ENCODE data around the gene JUP.
A peak's percentile ranks its signal among the peaks of the same experiment; 100 is the strongest.

JUP gene

DNA sequence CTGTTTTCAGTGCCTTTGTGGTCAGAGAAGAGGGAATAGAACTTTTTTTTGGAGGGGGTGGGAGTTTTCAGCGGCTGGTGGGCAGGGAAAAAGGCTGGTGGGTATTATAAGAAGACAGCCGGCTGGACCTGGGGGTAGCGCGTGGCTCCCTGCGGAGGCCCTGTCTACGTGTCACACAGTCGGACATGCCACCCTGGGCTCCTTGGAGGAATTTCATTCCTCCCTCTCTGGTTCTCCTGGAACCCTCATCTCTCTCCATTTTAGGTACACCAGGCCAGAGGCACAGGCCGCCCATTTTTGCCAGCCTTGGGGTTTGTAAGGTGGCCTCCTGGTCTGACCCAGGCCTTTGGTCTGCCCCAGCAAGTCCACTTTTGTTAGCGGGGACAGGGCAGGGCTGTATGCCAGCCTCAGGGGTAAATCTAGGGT, 27.2 kb upstream of the JUP start:
- H3K4me1 Mint-ChIP-seq (ENCODE audit: low read depth): peaks cover 23% of the 10 kb centered on the region
- no peaks in the 10 kb centered on the region for H3K9me3 Mint-ChIP-seq (ENCODE audit: low read depth)
- peak overlapping the region; percentile 53 for H3K4me3 Mint-ChIP-seq
- peaks cover 3% of the 10 kb centered on the region for H3K36me3 Mint-ChIP-seq
- H3K27me3 Mint-ChIP-seq: no peaks in the 10 kb centered on the region
- no peak overlapping the region for H3K27ac Mint-ChIP-seq

DNA sequence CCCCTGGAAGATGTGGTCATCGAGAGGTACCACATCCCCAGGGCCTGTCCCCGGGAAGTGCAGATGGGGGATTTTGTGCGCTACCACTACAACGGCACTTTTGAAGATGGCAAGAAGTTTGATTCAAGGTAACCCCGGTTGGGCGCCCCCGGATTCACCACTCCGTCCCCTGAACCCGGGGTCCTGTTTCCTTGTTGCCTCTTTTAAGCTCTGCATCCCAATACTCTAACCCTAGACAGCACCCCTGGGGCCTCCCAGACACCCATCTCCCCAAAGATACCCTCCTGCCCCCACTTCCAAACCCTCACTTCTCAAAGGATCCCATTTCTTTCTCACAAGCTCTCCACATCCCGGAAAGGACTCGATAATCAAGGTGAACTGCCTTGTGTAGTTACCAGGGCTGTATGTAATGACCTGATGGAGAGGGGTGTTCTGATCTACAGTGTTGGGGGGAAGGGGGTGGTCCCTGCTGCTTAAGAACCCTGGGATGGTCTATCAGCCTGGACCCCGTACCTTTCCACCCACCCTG, 26.7 kb upstream of the JUP start:
- Mint-ChIP-seq H3K9me3 (ENCODE audit: low read depth) (no peaks in the 10 kb centered on the region), H3K4me3 (peak overlapping the region; percentile 61), H3K36me3 (peaks cover 3% of the 10 kb centered on the region)

DNA sequence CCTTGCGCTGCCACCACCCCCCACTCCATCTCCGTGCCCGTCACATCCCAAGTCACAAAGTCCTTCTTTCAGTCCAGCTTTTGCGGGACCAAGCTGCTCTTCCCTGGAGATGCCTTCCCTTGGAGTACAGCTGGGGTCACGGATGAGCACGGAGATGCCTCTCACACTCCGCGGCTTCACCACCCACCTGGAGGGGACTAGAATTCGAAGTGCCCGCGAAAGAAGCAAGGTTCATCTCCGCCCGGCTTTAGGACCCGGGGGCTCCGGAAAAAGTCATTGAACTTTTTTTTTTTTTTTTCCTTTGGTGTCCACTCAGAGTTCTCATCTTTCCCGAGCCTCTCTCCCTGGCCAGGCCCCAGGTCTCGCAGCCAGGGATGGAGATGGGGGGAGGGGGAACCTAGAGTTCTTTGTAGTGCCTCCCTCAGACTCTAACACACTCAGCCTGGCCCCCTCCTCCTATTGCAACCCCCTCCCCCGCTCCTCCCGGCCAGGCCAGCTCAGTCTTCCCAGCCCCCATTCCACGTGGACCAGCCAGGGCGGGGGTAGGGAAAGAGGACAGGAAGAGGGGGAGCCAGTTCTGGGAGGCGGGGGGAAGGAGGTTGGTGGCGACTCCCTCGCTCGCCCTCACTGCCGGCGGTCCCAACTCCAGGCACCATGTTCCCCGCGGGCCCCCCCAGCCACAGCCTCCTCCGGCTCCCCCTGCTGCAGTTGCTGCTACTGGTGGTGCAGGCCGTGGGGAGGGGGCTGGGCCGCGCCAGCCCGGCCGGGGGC, 26.1 kb upstream of the JUP start, which contains the start of gene FKBP10:
TSS of gene FKBP10 (plus strand) at position 624 of the 771 bp plus-strand sequence. CDS start at position 655, 31 bp downstream.
- Mint-ChIP-seq H3K36me3 (peaks cover 3% of the 10 kb centered on the region), H3K9me3 (ENCODE audit: low read depth) (no peaks in the 10 kb centered on the region), H3K4me1 (ENCODE audit: low read depth) (peaks cover 23% of the 10 kb centered on the region), H3K4me3 (peak within 1 kb of the TSS; percentile 89), H3K27me3 (no peaks in the 10 kb centered on the region), H3K27ac (no peak within 1 kb of the TSS)

More for the DNA sequence above, 26.7 kb upstream of the JUP start:
- peaks cover 23% of the 10 kb centered on the region for H3K4me1 Mint-ChIP-seq (ENCODE audit: low read depth)
- no peaks in the 10 kb centered on the region for H3K27me3 Mint-ChIP-seq
- H3K27ac Mint-ChIP-seq: no peak overlapping the region

DNA sequence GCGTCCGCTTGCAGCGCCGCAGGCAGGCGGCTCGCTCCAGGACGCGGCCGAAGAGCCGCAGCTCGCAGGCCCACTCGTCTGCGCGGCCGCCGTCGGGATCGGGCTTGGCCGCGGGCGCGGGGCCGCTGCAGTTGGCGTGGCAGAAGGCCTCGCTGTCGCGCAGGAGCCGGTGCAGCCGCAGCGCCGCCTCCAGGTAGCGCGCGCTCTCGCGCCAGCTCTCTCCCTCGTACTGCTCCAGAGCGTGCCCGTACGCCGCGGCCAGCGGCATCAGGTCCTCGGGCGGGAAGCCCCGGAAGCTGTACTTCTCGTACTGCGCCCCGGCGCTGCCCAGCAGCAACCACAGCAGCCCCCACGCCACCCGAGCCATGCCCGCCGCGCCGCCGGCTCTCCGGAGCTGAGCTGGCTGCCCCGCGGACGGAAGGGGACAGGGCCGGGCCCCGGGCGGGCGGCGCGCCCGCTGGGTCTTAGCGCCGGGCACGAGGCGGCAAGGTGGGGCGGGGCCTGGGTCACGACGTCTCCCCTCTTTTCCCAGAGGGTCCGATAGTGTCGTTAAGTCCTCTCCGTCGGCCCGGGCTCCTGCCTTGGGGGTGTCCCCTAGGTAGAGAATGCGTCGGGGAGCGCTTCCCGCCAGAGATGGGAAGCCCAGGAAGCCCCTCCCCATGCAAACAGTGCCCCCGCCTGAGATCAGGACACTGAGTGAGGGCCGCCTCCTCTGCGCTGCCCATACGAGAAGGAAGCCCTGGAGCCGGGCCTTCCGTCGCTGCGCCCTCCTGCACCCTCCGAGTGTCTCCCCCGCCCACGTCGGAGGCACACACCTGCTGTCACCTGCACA, 25.3 kb upstream of the JUP start, which contains the start of gene P3H4:
TSS of gene P3H4 (minus strand) at position 401 of the 832 bp plus-strand sequence. CDS start at position 367, 34 bp downstream.
- no peak within 1 kb of the TSS for H3K27ac Mint-ChIP-seq
- H3K4me3 Mint-ChIP-seq: peak within 1 kb of the TSS; percentile 89
- H3K36me3 Mint-ChIP-seq: peaks cover 3% of the 10 kb centered on the region
- no peaks in the 10 kb centered on the region for H3K27me3 Mint-ChIP-seq
- H3K4me1 Mint-ChIP-seq (ENCODE audit: low read depth): peaks cover 23% of the 10 kb centered on the region
- no peaks in the 10 kb centered on the region for H3K9me3 Mint-ChIP-seq (ENCODE audit: low read depth)

DNA sequence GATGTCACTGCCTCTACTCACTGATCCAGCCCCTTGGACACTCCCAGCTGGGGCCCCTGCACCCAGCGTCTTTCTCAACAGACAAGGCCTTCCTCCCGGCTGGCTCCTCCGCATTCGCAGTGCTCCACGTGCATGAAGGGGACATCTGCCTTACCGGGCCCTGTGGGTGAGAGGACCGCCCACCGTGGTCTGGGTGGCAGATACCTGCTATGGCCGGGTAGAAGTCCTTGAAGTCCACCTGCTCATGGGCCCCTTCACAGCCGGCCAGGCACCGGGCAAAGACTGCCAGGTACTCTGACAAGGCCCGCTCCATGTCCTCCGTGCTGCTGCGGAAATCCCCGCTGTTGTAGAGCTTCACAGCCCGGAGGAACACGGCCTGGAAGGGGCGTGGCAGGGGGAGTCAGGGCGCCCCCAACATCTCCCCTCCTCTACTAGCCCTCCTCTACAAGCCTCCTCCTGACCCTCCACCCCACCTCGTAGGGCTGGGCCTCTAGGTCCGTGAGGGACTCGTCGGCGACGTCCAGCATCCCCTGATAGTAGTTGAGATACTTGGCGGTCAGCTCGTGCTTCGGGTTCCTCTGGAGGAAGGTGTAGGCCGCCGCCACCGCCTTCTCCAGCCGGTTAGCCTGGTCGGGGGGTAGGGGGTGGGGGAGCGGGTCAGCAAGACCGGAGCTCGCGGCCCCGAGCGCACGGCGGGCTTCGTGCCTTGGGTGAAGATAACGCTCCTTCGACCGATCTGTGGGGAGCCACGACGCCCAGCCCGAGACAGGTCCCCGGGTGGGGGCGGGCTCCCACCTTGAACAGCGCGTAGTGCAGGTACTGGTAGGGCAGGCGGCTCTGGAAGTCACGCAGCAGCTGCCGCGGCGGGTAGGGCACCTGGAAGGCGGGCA, 24.4 kb upstream of the JUP start:
- H3K27ac Mint-ChIP-seq: no peak overlapping the region
- no peaks in the 10 kb centered on the region for H3K27me3 Mint-ChIP-seq
- H3K4me3 Mint-ChIP-seq: peak overlapping the region; percentile 67
- no peaks in the 10 kb centered on the region for H3K9me3 Mint-ChIP-seq (ENCODE audit: low read depth)
- H3K4me1 Mint-ChIP-seq (ENCODE audit: low read depth): peaks cover 23% of the 10 kb centered on the region
- H3K36me3 Mint-ChIP-seq: peaks cover 3% of the 10 kb centered on the region

GRCh38 chr17:41806685-41807445, 20.4 kb upstream of the JUP start:
- Mint-ChIP-seq H3K4me1 (ENCODE audit: low read depth) (peaks cover 15% of the 10 kb centered on the region), H3K9me3 (ENCODE audit: low read depth) (no peaks in the 10 kb centered on the region), H3K27me3 (no peaks in the 10 kb centered on the region), H3K4me3 (no peak overlapping the region), H3K27ac (no peak overlapping the region), H3K36me3 (peaks cover 3% of the 10 kb centered on the region)

DNA sequence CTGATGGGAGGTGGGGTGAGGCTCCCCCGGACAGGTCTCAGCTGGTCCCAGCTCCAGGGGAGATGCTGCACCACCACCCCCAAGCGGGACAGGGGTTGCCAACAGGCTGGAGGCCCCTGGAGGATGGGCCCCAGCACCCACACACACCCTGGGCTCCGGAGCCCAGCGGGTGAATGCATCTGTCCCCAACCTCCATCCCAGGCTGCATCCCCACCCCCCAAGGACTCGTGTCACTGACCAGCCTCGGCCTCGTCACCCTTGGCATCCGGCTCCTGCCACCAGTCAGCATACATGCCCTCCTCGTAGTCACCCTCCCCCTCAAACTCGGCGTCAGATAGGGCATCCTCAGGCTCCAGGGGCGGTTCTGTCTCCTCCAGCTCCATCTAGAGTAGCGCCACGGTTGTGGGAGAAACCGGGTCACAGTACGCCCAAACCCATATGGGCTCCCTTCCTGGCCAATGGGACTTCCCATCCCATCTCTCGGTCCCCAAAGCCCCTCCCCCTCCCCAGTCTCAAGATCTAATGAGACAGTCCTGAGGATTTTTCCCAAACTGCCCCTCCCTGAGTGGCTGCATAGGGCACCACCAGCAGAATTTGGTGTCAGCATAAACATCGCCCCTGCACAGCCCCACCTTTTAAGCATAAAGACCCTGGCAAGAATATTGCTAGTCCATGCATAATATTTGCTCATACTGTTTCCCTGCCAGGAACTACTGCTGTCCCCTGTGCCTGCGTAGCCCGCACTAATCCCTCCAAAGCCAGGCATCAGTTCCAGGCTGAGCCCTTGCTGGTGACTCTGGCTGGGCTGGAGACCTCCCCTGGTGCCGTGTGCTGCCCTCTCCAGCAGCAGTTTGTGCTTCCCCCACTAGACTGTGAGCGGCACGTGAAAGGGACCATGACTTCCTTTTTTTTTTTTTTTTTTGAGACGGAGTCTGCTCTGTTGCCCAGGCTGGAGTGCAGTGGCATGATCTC, 16.8 kb upstream of the JUP start:
- peaks cover 5% of the 10 kb centered on the region for H3K4me1 Mint-ChIP-seq (ENCODE audit: low read depth)
- H3K4me3 Mint-ChIP-seq: no peak overlapping the region
- H3K36me3 Mint-ChIP-seq: no peaks in the 10 kb centered on the region
- H3K9me3 Mint-ChIP-seq (ENCODE audit: low read depth): no peaks in the 10 kb centered on the region
- H3K27ac Mint-ChIP-seq: no peak overlapping the region
- H3K27me3 Mint-ChIP-seq: no peaks in the 10 kb centered on the region

- Mint-ChIP-seq H3K27ac (no peak overlapping the region), H3K4me3 (no peak overlapping the region), H3K27me3 (no peaks in the 10 kb centered on the region), H3K4me1 (ENCODE audit: low read depth) (peaks cover 5% of the 10 kb centered on the region), H3K9me3 (ENCODE audit: low read depth) (no peaks in the 10 kb centered on the region), H3K36me3 (no peaks in the 10 kb centered on the region)
Measured at GRCh38 chr17:41801374-41802271, 15.1 kb upstream of the JUP start.

DNA sequence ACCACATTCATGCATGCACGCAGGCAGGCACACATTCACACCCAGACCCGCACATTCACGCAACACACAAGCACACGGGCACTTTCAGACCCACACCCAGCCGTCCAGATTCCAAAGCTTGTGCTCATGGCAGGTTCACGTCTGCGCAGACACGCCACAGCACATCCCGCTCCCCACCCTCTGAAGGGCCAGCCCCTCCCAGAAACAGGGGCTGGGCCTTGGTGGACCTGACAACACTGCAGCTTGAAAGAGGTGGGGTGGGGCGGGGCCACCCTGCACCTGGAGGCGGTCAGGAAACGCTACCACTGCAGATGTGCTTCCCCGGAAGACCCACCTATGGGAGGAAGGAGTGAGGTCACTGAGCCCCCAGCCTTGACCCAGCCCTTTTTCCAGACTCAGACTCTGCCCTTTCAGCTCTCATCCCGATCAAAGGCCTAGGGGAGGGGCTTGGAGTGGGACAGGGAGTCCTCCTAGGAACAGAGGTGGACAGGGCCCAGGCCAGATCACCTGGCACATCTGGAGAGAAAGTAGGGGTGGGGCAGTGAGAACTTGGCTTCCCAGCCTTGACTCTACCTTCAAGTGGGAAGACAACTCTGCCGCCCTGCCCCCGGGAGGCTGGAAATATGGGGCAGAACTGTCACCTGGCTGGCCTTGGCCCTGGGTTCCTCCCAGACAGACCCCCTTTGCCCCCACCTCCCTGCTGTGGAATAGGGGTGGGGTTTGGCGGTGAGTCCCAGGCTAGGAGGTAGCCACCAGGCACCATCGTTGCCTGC, 14.3 kb upstream of the JUP start:
- no peak overlapping the region for H3K4me3 Mint-ChIP-seq

GRCh38 chr17:41799366-41799765, 12.9 kb upstream of the JUP start:
- no peak overlapping the region for H3K4me3 Mint-ChIP-seq
- no peaks in the 10 kb centered on the region for H3K27me3 Mint-ChIP-seq
- no peaks in the 10 kb centered on the region for H3K9me3 Mint-ChIP-seq (ENCODE audit: low read depth)
- H3K27ac Mint-ChIP-seq: no peak overlapping the region
- peaks cover 5% of the 10 kb centered on the region for H3K4me1 Mint-ChIP-seq (ENCODE audit: low read depth)
- H3K36me3 Mint-ChIP-seq: no peaks in the 10 kb centered on the region

More for the DNA sequence above, 14.3 kb upstream of the JUP start:
- H3K36me3 Mint-ChIP-seq: no peaks in the 10 kb centered on the region
- H3K4me1 Mint-ChIP-seq (ENCODE audit: low read depth): peaks cover 5% of the 10 kb centered on the region
- H3K27me3 Mint-ChIP-seq: no peaks in the 10 kb centered on the region
- H3K27ac Mint-ChIP-seq: no peak overlapping the region
- no peaks in the 10 kb centered on the region for H3K9me3 Mint-ChIP-seq (ENCODE audit: low read depth)

DNA sequence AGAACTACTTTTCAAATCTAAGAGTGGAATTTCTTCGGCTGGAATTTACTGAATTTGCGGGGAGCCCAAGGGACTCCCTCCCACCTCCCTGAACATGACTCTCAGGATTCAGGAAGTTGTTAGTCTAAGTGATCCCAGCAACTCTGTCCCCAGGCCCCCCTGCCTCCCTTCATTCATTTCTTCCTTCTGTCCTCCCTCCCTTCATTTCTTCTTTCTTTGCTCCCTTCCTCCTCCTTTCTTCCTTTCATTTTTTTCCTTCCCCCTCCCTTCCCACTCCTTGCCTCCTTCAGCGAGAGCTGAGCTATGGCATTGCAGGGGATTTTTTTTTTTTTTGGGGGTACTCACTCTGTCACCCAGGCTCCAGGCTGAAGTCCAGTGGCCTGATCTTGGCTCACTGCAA, 10.9 kb upstream of the JUP start:
- Mint-ChIP-seq H3K4me3 (no peak overlapping the region), H3K9me3 (ENCODE audit: low read depth) (no peaks in the 10 kb centered on the region), H3K27me3 (no peaks in the 10 kb centered on the region), H3K4me1 (ENCODE audit: low read depth) (peaks cover 5% of the 10 kb centered on the region), H3K36me3 (no peaks in the 10 kb centered on the region), H3K27ac (no peak overlapping the region)
